Body of pancreas (tissue), 4 donors: Measurements from ENCODE around the gene CD1B. TPM values are rescaled to one million over a fixed set of nuclear protein-coding genes. Genes with fewer than 3 reads are reported as not detected.

Source experiments
- ATAC-seq: fragments of 150-250 bp; one replicate; pipeline ENCODE4 v1.9.1; 2016
- DNase-seq, 4 donors: peaks; one replicate each; pipeline ENCODE4 v3.0.0-alpha.2; 2019
- H3K27ac ChIP-seq, 4 donors: fragments of 200-600 bp; sonication (generic); 1 replicate in 3 of 4; 2 replicates in 1 of 4; pipeline versions ENCODE4 v1.5.1 to v1.6.1; 2016 to 2019; ENCODE audit warnings: mild to moderate bottlenecking in 1 of 4, mixed read lengths in 1 of 4, moderate library complexity in 1 of 4
- H3K27me3 ChIP-seq, 2 donors: fragments of 200-600 bp; sonication (generic); one replicate each; pipeline ENCODE4 v1.6.0; 2016; ENCODE audit warnings: mild to moderate bottlenecking in 1 of 2
- H3K36me3 ChIP-seq, 2 donors: fragments of 200-600 bp; sonication (generic); replicated peaks in 1 of 2; 2 replicates each; pipeline ENCODE4 v1.5.1; 2016; ENCODE audit warnings: low read depth in 2 of 2; ENCODE audit not compliant: insufficient read depth in 1 of 2
- H3K4me1 ChIP-seq: fragments of 200-600 bp; sonication (generic); one replicate; pipeline ENCODE4 v1.6.0; 2016
- H3K4me3 ChIP-seq, 2 donors: fragments of 200-600 bp; sonication (generic); 1 replicate in 1 of 2; 2 replicates in 1 of 2; pipeline ENCODE4 v1.5.1; 2016 to 2019
- H3K9me3 ChIP-seq, 3 donors: fragments of 200-600 bp; sonication (generic); 1 replicate in 2 of 3; 2 replicates in 1 of 3; pipeline ENCODE4 v1.5.1; 2016
- CTCF ChIP-seq, 7 experiments: fragments of 450-650 bp in 4 of 7; fragments of 200-600 bp in 3 of 7; sonication (generic) in 3 of 7; IDR thresholded peaks; one replicate each; pipeline ENCODE4 v1.5.1; 2016 to 2019; ENCODE audit warnings: antibody characterized with exemption in 7 of 7
- POLR2A ChIP-seq, 3 donors: fragments of 450-650 bp; IDR thresholded peaks; one replicate each; pipeline ENCODE4 v1.6.1; 2016; ENCODE audit warnings: antibody characterized with exemption in 3 of 3, mild to moderate bottlenecking in 2 of 3
- WGBS, 2 donors: methylation state at CpG; one replicate each; pipeline ENCODE4 v1.1.5; 2017; 5-methylcytosine and 5-hydroxymethylcytosine counted together
- intact Hi-C: fragments of 100-400 bp; cut with DNase I; formaldehyde crosslinking; loops from one replicate; pipeline ENCODE4 v1.15.1; 2023
- total RNA-seq, 2 donors: library from RNA; depleted of rRNA; stranded (reverse); fragments of >200 nt; gene quantifications; one replicate each; pipeline ENCODE4 v1.1.0, GENCODE V29; 2016

CD1B gene
- total RNA-seq, 2 donors from 2014 or later = 1.0 TPM; not detected in 1

DNA sequence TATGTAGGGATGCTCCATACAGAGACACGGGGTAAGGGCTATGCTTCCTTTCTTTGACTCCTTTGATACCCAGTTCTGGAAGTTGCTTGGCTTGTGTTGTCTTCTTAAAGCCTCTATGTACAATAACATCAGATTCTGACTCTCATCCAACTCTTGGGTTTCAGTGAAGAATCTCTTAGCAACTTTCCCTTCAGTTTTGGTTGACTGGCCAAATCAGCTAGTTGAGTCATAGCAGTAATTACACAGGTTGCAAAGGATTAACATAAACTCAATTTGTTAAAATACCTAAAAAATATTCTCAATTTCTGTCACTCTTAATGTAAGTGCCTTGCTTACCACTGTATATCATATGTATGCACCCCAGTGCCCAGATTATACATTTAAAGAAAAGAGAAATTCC is 31.6 kb upstream of the CD1B start:
- DNase-seq (no peak), ATAC-seq (no peak)
- H3K9me3 ChIP-seq = no peaks in the 10 kb centered on the region
- TF ChIP-seq CTCF (IDR thresholded peaks at IDR 0.05) (no peak), POLR2A (IDR thresholded peaks at IDR 0.05) (no peak)
- no peaks in the 10 kb centered on the region for H3K36me3 ChIP-seq
- no peaks in the 10 kb centered on the region for H3K4me1 ChIP-seq
- no peaks in the 10 kb centered on the region for H3K27me3 ChIP-seq
- intact Hi-C loops = no loop called here
- no peak overlapping the region for H3K4me3 ChIP-seq
- no peak overlapping the region for H3K27ac ChIP-seq
- 38 to 67% methylated on average over 1 of the region's 1 CpG for WGBS, 2 donors

GRCh38 chr1:158362482-158362881 is 31.2 kb upstream of the CD1B start:
- no peak for DNase-seq
- intact Hi-C loops = no loop called here
- Histone ChIP-seq H3K27me3 (no peaks in the 10 kb centered on the region), H3K9me3 (no peaks in the 10 kb centered on the region), H3K36me3 (no peaks in the 10 kb centered on the region), H3K27ac (no peak overlapping the region), H3K4me3 (no peak overlapping the region), H3K4me1 (no peaks in the 10 kb centered on the region)
- 3 to 24% methylated on average over 1 of the region's 1 CpG for WGBS, 2 donors
- TF ChIP-seq CTCF (IDR thresholded peaks at IDR 0.05) (no peak), POLR2A (IDR thresholded peaks at IDR 0.05) (no peak)
- ATAC-seq = no peak

GRCh38 chr1:158357441-158357840 is 26.1 kb upstream of the CD1B start:
- no peak overlapping the region for H3K27ac ChIP-seq
- WGBS, 2 donors = 59 to 66% methylated on average over 1 of the region's 1 CpG
- H3K27me3 ChIP-seq = no peaks in the 10 kb centered on the region
- no peak for DNase-seq
- intact Hi-C loops = no loop called here
- H3K4me1 ChIP-seq = no peaks in the 10 kb centered on the region
- ATAC-seq = no peak
- TF ChIP-seq CTCF (IDR thresholded peaks at IDR 0.05) = no peak
- TF ChIP-seq POLR2A (IDR thresholded peaks at IDR 0.05) = no peak
- no peaks in the 10 kb centered on the region for H3K36me3 ChIP-seq
- H3K4me3 ChIP-seq = no peak overlapping the region
- H3K9me3 ChIP-seq = no peaks in the 10 kb centered on the region

DNA sequence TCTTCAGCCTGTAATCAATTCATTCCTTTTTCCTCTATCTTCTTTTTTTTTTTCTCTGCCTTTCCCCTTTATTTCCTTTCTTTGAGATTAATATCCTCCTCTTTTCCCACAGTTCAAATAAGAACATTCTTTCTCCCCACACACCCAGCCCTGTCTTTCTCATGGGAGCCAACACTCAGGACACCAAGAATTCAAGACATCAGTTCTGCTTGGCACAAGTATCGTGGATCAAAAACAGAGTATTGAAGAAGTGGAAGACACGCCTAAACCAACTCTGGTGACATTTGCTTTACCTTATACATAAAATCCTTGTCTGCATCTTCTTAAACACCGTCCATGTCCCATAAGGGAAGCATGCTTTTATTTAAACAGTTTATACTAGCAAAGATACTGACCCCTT is 25.3 kb upstream of the CD1B start:
- intact Hi-C loops = no loop called here
- no peaks in the 10 kb centered on the region for H3K9me3 ChIP-seq
- no peak overlapping the region for H3K4me3 ChIP-seq
- no peaks in the 10 kb centered on the region for H3K4me1 ChIP-seq
- 36 to 56% methylated on average over 3 of the region's 3 CpGs for WGBS, 2 donors
- no peak for TF ChIP-seq POLR2A (IDR thresholded peaks at IDR 0.05)
- no peak for TF ChIP-seq CTCF (IDR thresholded peaks at IDR 0.05)
- H3K27ac ChIP-seq = no peak overlapping the region
- DNase-seq (no peak), ATAC-seq (no peak)
- H3K27me3 ChIP-seq = no peaks in the 10 kb centered on the region
- no peaks in the 10 kb centered on the region for H3K36me3 ChIP-seq

DNA sequence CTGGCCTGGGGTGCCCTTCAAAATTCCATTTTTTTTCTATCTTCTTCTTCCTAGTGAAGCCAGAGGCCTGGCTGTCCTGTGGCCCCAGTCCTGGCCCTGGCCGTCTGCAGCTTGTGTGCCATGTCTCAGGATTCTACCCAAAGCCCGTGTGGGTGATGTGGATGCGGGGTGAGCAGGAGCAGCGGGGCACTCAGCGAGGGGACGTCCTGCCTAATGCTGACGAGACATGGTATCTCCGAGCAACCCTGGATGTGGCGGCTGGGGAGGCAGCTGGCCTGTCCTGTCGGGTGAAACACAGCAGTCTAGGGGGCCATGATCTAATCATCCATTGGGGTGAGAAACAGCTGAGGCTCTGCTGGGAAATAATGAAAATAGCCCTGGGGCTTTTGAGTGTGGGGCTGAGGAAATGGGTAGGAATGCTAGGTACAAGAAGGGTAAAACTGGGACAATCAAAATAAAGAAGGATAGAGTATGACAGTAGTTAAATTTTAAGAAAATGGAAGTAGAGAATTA is 24.5 kb upstream of the CD1B start:
- Histone ChIP-seq H3K4me3 (no peak overlapping the region), H3K27me3 (no peaks in the 10 kb centered on the region), H3K36me3 (no peaks in the 10 kb centered on the region), H3K9me3 (no peaks in the 10 kb centered on the region), H3K27ac (no peak overlapping the region), H3K4me1 (no peaks in the 10 kb centered on the region)
- ATAC-seq (no peak), DNase-seq (no peak)
- intact Hi-C loops = no loop called here
- TF ChIP-seq CTCF (IDR thresholded peaks at IDR 0.05) (no peak), POLR2A (IDR thresholded peaks at IDR 0.05) (no peak)
- WGBS, 2 donors = 55 to 75% methylated on average over 10 of the region's 10 CpGs
